Lung microvascular endothelial cell (primary cell): ENCODE measurements around the gene CHRNA1. TPM values are rescaled to one million over a fixed set of nuclear protein-coding genes. Genes with fewer than 3 reads are reported as not detected.

ENCODE experiments used
- DNase-seq, 2 donors: peaks; one replicate each; pipeline versions ENCODE4 v3.0.0 to v3.0.0-alpha.2; 2010; ENCODE audit warnings: low read depth in 2 of 2
- total RNA-seq: library from RNA; depleted of rRNA; stranded (reverse); fragments of >200 nt; gene quantifications from 2 replicates; pipeline ENCODE4 v1.2.1, GENCODE V29; 2014

Gene CHRNA1
- total RNA-seq, result 0.40 and 1.1 TPM in 2 replicates

DNA sequence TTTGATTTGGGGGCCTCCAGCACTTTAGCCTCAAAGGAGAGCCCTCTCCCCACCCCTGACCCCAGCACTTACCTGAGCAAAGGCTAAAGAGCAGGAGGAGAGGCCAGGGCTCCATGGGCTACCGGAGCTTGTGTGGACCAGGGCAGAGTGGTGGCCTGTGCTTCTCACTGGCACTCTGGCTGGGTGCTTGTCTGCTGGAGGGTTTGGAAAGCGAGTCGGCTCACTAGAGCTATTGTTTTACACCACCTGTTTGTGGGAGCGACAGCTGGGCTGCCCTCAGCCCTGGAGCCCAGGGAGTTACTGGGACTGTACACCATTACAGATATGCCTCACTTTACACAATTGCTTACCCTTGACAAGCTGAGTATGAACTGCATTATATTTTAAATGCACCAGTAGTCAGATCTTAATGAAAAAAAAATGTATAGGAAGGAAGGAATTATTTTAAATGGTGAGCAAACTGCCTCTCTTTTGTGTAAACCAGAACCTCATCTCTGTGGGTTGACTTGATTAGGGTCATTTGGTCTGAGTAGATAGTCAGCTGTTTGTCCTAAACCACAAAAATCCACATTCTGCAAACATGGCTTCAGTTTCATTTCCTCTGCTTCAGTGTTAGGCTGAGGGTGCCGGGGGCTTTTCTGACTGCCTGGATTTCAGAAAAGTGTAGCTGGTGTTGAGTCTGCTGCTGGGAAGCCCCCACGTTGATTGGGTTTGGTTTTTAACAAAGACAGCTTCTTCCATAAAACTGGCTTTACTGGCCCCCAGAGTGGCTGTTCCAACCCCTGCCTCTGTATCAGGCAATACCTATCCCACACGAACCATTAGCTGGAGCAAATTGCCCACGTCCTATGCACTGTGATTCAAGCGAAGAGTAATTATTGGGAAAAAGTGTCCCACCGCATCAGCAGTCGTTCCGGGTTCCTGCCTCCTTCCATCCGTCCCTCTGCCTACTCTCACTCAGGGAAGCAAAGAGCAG, at the start of gene CHRNA1:
CHRNA1 (minus strand) TSS at position 193 of the 976 bp plus-strand sequence; CDS start at position 115, 78 bp downstream.
- no peak for DNase-seq

DNA sequence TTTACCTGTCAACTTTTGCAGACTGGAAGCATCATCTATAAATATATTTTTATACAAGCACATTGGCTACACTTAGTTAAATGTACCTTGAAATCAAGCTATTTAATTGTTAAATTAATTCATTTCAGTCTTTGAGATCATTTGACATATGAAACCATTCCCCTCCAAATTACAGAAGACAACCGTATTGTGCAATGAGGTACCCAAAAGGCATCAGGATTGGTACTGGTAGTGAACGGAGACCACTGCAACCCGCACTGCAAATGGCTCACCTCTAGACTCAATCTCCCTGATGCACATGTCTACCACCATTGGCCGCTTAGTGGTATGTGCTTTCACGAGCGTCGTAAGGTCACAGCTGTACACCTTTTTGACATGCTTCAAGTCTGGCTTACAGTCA, 47.8 kb upstream of the CHRNA1 start:
- DNase-seq, result no peak

DNA sequence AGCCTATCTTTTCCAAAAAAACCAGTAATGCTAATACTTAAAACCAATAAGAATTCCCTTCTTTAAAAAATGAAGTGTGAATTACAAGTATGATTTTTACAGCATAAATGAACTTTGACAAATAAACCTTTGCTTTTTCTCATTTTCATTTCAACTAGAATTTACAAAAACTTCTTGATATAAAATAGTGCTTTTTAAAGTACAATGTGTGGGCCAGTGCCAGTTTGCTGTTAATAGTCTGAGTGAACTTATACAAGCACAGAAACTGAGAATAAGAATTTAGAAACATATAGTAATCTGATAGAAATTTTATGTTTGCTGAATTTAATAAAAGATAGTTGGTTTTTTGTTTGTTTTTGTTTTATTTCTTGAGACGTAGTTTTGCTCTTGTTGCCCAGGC, 43.7 kb upstream of the CHRNA1 start:
- no peak for DNase-seq

DNA sequence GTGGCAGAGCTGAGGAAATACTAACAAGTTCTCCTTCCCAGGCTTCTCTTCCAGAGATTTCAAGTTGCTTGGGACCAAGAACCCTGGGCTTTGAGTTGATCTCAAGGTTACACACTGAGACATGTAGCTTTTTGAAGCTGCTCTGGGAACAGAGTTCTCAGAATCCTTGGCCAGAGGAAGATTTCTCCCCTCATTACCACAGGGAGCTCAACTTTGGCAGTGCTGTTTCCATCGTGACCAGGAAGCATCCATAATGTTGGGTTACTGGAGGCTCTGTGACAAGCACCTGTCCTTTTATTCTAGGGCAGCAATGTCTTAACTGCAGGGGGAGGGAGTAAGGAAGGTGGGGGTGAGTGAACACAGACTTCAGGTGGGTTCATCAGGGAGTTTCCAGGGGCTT, 41.5 kb upstream of the CHRNA1 start:
- no peak for DNase-seq

DNA sequence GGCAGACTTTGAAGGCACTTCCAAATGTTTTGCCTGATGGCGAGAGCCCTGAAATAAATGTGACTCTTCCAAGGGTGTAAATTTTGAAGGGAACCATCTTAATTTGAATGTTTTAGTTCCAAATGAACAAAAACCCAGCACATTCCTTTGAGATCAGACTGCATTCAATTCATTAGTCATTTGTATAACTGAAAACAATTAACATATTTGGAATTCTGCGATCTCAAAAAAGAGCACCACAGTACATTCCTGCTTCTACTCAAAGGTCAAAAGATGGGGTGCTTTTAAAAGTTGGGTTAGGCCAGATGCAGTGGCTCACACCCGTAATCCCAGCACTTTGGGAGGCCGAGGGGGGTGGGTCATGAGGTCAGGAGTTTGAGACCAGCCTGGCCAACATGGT, 38.2 kb upstream of the CHRNA1 start:
- no peak for DNase-seq

DNA sequence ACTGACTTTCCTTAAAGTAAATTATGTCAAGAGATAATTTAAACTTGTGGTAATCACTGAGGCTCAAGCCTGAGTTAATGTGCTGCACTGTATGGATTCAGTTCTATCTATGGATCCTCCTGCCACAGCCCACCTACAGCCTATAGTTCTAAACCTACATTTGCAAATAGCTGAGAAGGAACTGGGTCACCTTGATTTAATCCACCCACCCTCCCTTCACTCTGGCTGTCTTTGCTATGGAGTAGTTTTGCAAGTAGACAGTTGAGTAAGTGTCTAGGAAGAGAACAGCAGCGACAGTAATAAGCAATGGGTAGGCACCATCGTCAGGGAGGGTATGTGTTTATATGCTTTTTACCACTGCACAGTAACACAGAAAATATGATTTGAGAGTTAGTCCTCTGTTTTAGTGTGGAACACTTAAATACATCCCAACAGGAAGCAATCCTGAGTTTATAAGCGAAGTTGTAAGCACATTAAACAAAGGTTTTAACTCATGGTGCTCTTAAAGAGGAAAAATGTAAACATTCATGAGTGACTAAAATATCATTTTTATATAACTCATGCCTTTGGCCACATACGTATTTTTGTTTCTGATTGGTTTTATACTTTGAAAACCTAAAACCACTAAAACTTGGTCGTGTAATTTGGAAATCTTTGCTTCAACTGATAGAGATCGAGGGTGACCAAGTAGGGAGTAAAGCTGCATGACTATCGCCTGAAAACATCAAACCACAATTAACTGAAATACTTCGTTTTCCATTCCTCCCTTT, 36.3 kb upstream of the CHRNA1 start:
- DNase-seq, result no peak

DNA sequence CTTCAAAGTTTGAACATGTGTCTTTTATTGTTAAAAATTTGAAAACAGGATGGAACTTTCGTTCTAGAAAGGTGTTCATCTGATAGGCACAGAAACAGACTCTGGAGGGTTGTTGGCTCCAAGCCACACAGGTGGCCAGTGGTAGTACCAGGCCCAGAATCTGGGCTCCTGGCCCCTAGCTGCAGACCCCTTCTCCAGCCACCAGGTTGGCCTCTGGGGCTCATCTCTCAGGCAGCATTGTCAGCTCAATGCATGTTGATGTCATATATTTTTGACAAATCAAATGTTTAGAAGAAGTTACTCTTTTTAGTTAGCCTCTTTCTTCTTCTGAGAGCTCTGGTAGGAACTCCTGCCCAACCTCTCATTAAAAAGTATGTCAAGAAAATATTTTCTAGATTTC, 34.5 kb upstream of the CHRNA1 start:
- DNase-seq, result no peak

DNA sequence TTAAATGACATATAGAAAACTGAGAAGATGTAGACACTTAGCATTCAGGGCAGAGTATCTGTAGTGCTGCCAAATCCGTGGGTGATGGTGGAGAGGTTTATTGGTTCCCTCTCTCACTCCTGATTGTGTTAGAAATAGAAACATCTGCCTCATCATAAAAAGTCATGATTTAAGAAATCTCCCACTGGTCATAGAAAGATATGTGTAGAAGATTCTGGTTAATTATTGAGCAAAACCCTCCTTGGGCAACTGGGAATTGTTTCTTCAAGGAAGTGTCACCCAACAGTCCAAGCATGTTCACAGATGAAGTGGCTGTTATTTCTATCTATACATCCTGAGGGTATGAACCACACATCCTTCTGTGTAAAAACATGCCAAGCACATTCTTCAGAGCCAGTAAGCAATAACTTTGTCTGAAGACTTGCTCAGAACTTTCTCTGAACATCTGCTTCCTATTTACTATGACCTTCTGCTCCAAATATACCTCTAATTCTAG, 33.6 kb upstream of the CHRNA1 start:
- DNase-seq, result peak in 1 of 2 donors; percentile 67

DNA sequence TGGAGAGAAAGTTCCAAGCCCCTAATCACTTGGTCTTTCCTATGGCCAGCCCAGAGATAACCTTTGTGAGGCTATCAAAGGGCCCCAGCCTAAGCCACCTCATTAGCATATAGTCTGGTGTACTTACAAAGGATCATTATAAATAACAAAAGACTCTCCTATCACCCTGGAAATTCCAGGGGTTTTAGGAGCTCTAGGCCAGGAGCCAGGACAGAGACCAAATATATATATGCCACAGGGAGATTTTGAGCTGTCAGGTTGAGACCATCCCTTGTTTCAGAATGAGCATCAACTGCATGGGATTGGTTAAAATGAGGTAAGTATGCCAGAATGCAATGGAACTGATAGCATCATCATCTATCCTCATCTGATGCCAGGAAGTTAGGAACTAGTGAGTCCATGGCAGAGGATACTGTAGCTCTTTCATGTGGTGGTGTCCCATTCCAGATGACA, 32.1 kb upstream of the CHRNA1 start:
- no peak for DNase-seq

DNA sequence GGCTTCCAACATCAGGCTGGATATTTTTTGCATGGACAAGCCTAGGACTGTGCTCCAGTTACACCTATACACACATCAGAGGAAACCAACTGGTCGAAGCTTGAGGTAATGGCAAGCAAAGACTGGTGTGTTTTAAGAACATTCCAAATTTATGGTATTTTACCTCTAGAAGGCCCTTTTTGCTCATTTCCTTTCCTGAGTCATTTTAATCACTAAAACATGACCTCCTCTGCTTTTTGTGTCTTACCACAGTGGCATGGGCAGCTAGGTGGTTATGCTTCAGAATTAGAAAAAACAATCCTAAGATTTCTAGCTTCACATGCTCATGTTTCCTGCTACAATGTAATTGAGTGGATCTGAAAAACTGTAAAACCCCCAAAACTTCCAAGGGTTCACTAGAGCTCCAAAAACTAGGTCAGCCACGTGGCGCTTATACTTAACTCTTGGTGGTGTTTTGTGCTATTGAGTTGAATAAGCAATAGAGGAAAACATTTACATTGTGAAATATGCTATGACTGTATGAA, 30.6 kb upstream of the CHRNA1 start:
- no peak for DNase-seq

DNA sequence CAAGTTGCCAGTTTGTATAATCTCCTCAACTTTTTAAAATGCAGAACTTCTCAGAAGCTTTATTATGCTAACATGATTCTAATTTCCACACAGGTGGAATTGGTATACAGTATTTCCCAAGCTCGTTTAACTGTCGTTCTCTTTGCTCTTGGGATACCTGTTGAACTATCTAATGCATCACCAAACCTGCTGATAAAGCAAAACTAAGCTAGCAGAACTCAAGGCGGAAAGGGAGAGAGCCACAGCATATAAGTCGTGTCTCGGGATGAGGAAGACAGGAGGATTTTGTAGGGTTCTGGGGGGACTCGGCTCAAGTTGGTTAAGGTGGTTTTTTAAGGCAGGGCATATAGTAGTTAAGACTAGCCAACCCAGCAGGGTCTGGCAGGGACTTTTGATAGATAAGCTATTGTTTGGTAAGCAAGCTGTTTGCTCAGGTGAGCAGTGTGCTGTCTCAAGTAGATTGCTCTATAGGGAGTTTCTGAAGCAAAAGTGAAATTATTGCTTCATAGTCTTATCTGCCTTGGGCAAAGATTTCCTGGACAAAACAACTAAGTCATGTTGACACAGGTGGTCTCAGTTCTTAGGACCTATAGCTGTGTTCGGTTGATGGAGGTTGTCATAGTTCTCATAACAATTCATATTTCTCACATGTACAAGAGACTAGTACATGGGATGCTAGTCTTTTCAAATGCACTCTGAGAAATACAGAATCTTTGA, 28.2 kb upstream of the CHRNA1 start:
- DNase-seq, result peak in 1 of 2 donors; percentile 28

DNA sequence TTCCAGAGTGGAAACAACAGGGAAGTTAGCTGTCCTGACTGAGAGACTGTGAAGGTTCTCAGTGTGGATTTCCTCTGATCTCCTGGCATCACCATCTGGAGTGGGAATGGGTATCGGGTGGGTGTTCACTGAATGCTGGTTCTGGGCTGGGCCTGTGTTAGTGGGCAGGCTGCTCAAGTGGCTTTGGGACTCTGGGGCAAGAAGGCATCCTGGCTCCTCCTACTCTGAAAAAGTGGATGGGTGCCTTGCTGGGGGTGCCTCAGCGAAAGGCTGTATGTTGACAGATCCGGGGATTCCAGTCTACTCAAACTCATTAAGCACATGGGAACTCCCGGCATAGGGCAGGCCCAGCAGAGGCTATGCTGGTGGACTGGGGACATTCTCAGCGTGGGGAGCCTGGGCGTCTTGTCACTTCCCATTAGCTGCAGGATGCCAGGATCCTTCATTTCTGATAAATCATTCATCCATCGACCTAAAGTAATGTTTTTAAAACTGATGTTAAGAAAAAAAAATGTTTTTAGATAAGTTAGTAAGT, 27.5 kb upstream of the CHRNA1 start:
- no peak for DNase-seq

DNA sequence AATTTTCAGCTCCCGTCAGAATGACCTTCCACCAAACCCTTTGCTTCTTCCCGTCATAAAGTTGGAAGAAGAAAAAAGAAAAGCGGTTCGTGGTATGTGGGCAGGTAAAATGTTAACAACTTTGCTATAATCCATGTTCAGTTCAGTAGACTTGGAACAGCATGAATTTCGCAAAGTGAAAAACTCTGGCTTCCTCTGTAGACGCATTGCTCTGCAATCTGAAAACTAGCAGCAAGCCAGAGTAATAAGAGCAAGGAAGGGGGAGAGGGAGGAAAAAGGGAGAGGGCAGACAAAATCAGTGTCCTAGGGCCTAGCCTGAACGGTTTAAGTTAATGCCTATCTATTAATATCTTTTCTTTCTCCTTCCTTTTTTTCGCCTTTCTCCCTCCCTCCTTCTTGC, 26.7 kb upstream of the CHRNA1 start:
- DNase-seq, result no peak

DNA sequence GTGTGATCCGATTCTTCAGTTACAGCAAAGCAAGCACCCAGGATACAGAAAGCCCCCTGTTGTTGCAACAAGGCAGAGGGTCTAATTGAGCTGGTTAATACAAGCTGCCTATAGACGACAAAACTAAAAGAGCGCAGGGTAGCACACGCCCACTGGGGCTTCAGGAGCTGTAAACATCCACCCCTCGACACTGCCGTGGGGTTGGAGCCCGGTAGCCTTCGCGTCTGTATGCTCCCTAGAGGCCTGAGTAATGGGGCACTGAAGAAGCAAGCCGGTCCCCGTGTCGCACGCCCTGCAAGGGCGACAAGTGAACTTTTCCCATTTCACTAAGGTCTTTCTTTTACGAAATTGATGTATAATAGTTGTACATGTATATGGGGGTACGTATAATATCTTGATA, 24.7 kb upstream of the CHRNA1 start:
- no peak for DNase-seq

DNA sequence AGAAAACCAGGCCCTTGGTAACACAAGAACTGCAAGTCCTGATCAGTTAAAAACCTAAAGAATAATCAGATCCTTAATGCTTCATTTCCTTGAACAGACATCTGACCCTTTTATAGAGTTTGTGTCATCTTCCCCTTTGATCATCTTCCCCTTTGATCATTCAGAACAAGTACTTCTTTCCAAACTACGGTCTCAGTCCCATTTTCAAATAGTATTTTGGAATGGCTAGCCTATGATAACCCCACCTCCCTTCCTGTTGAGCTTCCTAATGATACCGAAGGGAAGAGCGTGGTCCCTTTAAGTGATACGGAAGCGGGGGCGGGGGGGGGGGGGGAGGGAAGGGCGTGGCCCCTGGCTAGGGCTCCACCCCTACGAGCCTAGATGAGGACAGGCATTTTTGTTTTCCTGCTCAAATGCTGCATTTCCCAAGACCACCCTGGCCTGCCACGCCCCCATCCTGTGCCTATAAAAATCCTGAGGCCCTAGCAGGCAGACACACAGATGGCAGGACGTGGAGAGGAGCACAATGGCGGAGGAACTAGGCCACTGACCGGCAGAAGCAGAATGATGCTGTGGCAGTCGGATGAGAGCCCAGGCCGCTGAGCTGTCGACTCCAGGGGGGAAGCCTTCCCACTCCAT, 24.1 kb upstream of the CHRNA1 start:
- DNase-seq, result peak in 1 of 2 donors; percentile 22

DNA sequence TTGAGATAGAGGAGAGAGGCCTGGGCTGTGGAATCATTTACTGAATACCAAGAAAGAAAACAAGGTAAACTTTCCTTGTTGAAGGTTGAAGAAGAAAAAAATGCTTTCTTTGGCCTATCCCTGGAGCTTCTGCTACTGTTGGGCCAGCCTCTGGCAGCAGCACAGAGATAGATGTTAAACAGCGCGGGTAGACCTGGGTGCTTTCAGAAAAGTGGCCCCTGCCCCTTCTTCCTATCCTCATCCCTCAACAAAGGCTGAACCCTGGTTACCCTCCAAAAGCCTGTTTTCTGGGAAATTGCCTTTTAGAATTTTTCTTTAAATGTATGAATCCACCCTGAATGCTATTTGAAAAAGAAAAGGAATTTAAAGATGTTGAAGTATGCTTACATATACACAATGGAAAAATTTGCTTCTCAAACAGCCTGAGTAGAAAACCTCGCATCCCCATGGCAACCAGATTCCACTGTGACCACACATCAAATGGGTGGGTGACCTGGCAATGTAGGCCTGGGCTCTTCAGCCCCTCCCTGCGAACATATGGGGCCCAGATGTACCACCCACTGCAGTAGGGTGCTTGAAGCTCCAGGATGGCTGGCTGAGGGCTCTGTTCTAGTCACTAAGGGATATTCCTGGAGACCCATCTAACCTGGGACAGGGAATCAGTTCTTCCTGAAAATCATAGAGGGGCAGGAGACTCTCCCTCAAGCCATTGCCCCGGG, 23.4 kb upstream of the CHRNA1 start:
- peak; percentile 62 to 67 for DNase-seq

DNA sequence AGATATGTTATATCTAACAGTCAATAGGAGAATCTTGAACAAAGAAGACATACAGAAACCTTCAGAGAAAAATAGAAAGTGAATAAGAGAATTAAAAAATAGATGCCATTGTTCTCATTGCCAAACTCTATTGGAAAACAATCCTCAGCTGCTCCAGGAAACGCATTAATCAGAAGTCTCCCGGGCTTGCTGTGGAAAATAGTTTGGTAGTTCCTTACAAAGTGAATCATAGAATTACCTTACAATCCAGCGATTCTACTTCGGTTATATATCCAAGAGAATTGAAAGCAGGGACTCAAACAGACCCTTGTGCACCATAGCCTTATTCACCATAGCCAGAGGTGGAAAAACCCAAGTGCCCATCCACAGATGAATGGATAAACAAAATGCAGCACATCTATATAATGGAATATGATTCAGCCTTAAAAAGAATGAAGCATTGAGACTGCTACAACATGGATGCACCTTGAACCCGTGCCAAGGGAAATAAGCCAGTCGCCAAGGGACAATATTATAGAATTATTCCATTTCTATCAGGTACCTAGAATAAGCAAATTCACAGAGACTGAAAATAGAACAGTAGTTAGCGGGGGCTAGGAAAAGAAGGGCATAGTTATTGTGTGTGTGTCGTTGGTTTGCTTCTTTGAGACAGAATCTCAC, 21.9 kb upstream of the CHRNA1 start:
- peak; percentile 75 to 87 for DNase-seq

DNA sequence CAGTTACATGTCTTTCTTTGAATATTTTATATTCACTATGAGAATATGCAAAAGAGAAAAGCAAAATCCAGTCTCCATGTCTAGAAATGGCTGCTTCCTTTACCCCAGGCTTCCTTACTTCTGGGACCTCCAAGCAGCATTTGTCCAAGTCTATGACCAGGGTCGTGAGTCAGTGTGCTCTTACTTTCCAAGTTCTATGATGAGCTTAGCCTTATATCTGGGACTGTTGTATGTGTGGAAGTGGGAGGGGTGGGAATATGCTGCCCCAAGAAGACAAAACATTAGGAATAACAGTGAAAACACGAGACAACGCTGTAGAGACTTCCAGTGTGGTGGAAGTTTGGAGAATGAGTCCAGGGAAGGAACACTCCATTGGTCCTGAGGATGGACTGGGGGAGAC, 21.2 kb upstream of the CHRNA1 start:
- peak in 1 of 2 donors; percentile 56 for DNase-seq

DNA sequence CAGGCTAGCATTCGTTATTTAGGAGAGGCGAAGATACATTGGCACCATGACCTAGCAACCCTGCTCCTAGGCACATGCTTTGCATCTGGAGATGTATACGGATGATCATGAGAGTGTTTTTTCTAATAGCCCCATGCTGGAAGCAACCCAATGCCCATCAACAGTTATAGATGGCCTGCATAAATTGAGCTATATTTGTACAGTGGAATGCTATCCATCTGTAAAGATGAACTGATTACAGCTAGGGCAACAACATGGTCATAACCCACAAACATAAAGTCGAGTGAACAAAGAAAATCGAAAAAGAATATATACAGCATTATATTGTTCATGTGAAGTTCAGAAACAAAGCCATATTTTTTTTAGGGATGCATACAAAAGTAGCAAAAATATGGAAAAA, 20.6 kb upstream of the CHRNA1 start:
- DNase-seq, result no peak
